Measurements from ENCODE around the gene GKN2. TPM values are rescaled to one million over a fixed set of nuclear protein-coding genes. Genes with fewer than 3 reads are reported as not detected.
"Not testable (repeated sequence)": the region's sequence is repeated elsewhere in the genome, so short reads cannot be mapped to it uniquely, and the experiment has no call there.

Gene GKN2
- polyA plus RNA-seq, 1 of the 3 experiments (the other 2 are of a cell fraction) = not detected

GRCh38 chr2:68900496-68901198 is 52.0 kb downstream of the GKN2 start (continued):
- no peak for TF ChIP-seq REST (IDR thresholded peaks at IDR 0.05; ENCODE audit: low read depth, low read length)

- H3K36me3 ChIP-seq (replicated peaks in 1 of 2; ENCODE audit: control insufficient read depth in 1 of 2, insufficient read depth in 2 of 2, low read length in 1 of 2); H3K9ac ChIP-seq; H2AFZ ChIP-seq (ENCODE audit: low read depth); DNase-seq; H3K9me3 ChIP-seq; H3K79me2 ChIP-seq (ENCODE audit: insufficient read depth); POLR2A ChIA-PET; H4K20me1 ChIP-seq (ENCODE audit: insufficient read depth); H3K4me1 ChIP-seq (ENCODE audit: control insufficient read depth in 1 of 2, insufficient read depth in 2 of 2, low read depth in 1 of 2, low read length in 1 of 2); H3K27ac ChIP-seq (ENCODE audit: low read depth in 2 of 2, low read length in 1 of 2); H3K4me2 ChIP-seq; H3K27me3 ChIP-seq (ENCODE audit: insufficient read depth); H3F3A ChIP-seq (replicated peaks; ENCODE audit: insufficient read depth); H3K9me2 ChIP-seq; H3K4me3 ChIP-seq (ENCODE audit: low read depth in 2 of 2, low read length in 1 of 2): not testable (repeated sequence)
- 68% methylated on average over 5 of the region's 6 CpGs for WGBS (ENCODE audit: low lambda C conversion rate)
- CTCF ChIA-PET = interaction anchor here (1.0 to 1.9 kb wide), 3 partner anchors 29 to 144 kb away, joined by 3 to 9 read pairs (median 5); no protein-coding TSS in a partner anchor
These were observed 56.7 kb downstream of the GKN2 start for GRCh38 chr2:68895981-68896380.

Other genes starting within 250 kb of the GKN2 start
- gene ARHGAP25, start 218.1 kb downstream of the GKN2 start, polyA plus RNA-seq (2012; rRNA removed) = not detected in 2 replicates
- not detected in 2 replicates for gene BMP10, start 81.5 kb downstream of the GKN2 start, polyA plus RNA-seq (2012; rRNA removed)
- not detected in 2 replicates for gene GKN1, start 21.7 kb upstream of the GKN2 start, polyA plus RNA-seq (2012; rRNA removed)
- 106 and 114 TPM in 2 replicates for gene ANTXR1, start 60.3 kb upstream of the GKN2 start, polyA plus RNA-seq (2012; rRNA removed)